ENCODE results near the gene TANK. TPM values are rescaled to one million over a fixed set of nuclear protein-coding genes. Genes with fewer than 3 reads are reported as not detected.

The TANK gene
- 26.6 to 60.0 TPM (median 32.5 TPM) in 5 replicates for total RNA-seq (2022; extraction: Qiagen RNA extraction; ENCODE audit: low read depth)

GRCh38 chr2:161160226-161161073 lies at the start of gene TANK:
Gene TANK, plus strand, starts transcription at chr2:161160428. Its CDS starts 19,235 bp downstream, at chr2:161179663.

Other genes starting within 250 kb of the TANK start
- 97.0 to 126 TPM (median 100 TPM) in 5 replicates for gene PSMD14, start 148.0 kb downstream of the TANK start, total RNA-seq (2022; extraction: Qiagen RNA extraction; ENCODE audit: low read depth)

All from A549 treated with ZK216348 at 1 μM for 4 hours (cell line).